Tibial nerve (tissue), 4 donors: Measurements from ENCODE around the gene ZBTB43. TPM values are rescaled to one million over a fixed set of nuclear protein-coding genes. Genes with fewer than 3 reads are reported as not detected.

Source experiments
- total RNA-seq, 4 donors: library from RNA; depleted of rRNA; stranded (reverse); fragments of >200 nt; gene quantifications; one replicate each; pipeline ENCODE4 v1.1.0, GENCODE V29; 2016

The ZBTB43 gene
- total RNA-seq, 4 donors from 2014 or later = 6.0 to 10.4 (median 9.4) TPM

Other genes with a start within 250 kb of the ZBTB43 start
- gene LMX1B, start 191.1 kb upstream of the ZBTB43 start, total RNA-seq = 1 to 10 TPM in 1 of 4 donors, under 1 TPM in 2, not detected in 1; 0.60 to 1.5 (median 0.78) TPM
- gene ZBTB34, start 55.6 kb downstream of the ZBTB43 start, total RNA-seq = 10 to 100 TPM; 10.8 to 14.0 (median 11.7) TPM
- 1 to 10 TPM; 3.3 to 9.8 (median 6.7) TPM for gene RALGPS1, start 109.7 kb downstream of the ZBTB43 start, total RNA-seq